NCI-H1417 (cell line): ENCODE results near the gene DCAF6.
"Not testable (repeated sequence)": the region's sequence is repeated elsewhere in the genome, so short reads cannot be mapped to it uniquely, and the experiment has no call there.

Experiments
- DNase-seq, 3 experiments: peaks; one replicate each; lab custom pipeline; 2025; lab: John Stamatoyannopoulos, UW

DCAF6 gene, protein sequence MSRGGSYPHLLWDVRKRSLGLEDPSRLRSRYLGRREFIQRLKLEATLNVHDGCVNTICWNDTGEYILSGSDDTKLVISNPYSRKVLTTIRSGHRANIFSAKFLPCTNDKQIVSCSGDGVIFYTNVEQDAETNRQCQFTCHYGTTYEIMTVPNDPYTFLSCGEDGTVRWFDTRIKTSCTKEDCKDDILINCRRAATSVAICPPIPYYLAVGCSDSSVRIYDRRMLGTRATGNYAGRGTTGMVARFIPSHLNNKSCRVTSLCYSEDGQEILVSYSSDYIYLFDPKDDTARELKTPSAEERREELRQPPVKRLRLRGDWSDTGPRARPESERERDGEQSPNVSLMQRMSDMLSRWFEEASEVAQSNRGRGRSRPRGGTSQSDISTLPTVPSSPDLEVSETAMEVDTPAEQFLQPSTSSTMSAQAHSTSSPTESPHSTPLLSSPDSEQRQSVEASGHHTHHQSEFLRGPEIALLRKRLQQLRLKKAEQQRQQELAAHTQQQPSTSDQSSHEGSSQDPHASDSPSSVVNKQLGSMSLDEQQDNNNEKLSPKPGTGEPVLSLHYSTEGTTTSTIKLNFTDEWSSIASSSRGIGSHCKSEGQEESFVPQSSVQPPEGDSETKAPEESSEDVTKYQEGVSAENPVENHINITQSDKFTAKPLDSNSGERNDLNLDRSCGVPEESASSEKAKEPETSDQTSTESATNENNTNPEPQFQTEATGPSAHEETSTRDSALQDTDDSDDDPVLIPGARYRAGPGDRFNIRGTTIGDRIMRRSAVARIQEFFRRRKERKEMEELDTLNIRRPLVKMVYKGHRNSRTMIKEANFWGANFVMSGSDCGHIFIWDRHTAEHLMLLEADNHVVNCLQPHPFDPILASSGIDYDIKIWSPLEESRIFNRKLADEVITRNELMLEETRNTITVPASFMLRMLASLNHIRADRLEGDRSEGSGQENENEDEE

DNA sequence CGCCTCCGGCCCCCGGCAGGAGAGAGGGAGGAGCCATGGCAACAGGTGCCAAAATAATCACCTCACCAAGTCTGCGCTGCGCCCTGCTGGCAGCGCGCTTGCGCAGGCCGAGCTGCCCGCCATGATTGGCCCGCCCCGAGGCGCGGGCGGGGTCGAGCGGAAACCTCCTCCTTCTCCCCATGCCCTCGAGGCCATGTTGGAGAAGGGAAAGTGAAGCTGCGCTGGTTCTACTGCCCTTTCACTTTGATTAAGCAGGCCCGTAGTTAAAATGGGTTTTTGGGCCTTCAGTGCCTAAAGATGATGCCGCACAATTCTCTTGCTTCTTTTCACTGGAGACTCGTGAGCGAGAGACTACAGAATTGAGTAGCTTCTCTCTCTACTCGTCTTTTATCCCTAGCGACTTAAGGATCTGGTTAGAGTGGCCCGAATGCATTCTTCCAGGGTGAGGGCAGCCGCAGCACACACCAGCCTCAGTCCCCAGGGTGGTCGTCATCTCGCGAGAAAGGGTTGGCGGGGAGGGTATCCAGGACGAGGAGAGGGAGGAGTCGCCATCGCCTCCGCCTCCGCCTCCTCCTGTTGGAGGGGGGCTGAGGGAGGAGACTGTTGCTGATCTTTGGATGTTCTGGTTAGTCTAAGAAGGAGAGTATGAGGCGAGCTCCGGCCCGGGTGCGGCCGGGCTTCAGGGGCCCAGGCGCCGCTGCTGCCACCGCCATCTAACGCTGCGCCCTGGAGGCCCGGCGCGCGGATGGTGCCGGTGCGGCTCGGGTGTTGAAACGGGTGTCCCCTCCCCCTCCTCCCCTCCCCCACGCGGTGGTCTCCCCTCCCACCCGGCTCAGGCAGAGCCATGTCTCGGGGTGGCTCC, at the start of gene DCAF6:
Gene DCAF6, plus strand, starts transcription at position 616 of the 862 bp plus-strand sequence. Its CDS starts 229 bp downstream, at position 845.
- DNase-seq = peak; percentile 99 to 100 (median 100)

DNA sequence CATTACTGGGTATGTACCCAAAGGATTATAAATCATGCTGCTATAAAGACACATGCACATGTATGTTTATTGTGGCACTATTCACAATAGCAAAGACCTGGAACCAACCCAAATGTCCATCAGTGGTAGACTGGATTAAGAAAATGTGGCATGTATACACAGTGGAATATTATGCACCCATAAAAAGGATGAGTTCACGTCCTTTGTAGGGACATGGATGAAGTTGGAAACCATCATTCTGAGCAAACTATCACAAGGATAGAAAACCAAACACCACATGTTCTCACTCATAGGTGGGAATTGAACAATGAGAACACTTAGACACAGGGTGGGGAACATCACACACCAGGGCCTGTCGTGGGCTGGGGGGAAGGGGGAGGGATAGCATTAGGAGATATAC, 49.3 kb upstream of the DCAF6 start:
- DNase-seq = not testable (repeated sequence)

DNA sequence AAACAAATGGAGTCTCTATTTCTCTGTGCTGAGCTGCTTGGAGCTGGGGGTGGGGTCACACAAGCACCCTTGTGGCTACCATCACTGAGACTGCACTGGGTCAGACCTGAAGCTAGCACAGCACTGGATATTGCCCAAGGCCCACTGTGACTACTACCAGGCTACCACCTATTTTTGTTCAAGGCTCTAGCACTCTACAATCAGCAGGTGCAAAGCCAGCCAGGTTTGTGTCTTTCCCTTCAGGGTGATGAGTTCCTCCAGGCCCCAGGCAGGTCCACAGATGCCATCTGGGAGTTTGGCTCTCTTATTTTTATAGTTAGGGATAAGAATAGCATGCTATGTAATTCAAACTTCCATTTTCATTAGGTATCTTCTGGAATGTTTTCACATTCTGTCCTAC, 46.1 kb upstream of the DCAF6 start:
- DNase-seq = no peak

DNA sequence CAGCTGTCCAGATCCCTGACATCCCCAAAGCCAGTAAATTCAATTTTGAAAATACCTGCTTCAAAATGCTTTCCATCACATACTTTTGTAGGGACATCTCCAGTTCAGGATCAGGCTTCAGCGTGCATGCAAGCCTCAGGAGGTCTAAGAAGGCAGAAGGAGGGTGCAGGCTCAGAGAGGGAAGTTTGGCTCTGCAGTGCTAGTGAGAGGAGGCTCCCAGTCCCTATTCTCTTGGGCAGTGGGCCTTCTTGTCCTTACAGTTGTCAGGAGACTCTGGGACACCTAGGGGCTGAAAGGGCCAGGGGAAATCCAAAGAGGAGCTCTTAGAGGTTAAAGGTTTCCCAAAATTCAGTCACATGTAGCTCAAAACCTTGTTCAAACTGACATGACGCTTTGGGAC, 42.7 kb upstream of the DCAF6 start:
- no peak for DNase-seq

DNA sequence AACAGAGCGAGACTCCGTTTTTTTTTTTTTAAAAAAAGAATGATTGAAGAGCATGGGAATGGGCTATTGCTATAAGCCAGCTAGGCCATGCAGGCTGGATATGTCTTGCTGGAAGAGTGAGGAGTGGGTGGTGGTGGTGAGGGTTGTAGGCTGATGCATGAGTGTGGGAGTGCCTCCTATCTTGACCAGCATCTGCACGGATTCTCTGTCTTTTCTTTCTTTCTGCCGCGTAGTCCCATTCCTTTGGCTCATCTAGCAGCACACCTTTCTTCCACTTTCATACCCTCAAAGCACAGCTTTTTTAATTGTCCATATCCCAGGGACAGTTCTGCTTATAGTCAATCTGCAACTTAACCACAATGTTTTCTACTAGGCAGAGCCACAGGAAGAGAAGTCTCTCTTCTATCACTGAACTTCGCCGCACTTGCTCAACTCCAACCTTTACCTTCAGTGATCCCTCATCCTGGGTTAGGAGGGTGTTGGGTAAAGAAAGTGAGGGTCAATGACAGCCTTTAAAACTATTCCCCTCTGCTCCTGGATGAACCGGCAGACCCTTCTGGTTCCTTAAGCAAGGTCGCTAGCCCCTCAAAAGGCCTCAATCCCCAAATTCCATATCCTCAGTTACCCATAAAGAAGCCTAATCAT, 37.8 kb upstream of the DCAF6 start:
- DNase-seq = no peak

DNA sequence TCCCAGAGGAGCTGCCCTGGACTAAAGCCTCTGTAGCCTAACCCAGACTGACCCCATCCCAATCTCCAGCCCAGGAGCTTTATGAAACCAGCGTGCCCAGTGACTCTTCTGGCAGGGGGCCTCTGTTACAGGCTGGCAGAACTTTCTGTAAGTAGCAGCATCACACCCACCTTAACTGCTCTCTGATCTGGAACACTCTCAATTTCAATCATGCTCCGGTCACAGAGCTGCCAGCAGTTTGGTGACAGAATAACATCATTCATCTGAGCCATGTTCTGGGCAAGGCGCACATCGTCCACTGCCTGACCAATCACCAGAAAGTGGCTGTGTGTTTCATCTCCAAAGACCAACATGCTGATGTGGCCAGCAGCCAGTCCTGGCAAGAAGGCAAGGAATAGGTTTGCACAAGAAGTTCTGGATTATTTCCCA, 37.2 kb upstream of the DCAF6 start:
- DNase-seq = no peak

DNA sequence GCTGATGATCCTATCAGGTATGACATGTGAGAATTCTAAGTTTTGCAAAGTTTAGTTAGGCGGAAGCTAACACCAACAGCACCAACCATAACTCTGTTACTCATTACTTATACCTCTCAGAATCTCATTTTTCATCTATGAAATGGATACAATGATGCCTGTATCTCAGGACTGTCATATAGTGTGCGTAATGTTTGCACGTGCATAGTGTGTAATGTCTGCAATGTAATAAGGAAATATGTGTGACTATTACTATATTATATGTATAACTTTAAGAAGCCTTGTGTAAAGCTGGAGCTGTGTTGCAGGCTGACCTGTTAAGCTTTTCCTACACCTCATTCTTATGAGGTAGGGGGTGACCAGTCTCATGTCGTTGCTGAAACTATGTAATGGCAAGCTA, 35.6 kb upstream of the DCAF6 start:
- DNase-seq = no peak

DNA sequence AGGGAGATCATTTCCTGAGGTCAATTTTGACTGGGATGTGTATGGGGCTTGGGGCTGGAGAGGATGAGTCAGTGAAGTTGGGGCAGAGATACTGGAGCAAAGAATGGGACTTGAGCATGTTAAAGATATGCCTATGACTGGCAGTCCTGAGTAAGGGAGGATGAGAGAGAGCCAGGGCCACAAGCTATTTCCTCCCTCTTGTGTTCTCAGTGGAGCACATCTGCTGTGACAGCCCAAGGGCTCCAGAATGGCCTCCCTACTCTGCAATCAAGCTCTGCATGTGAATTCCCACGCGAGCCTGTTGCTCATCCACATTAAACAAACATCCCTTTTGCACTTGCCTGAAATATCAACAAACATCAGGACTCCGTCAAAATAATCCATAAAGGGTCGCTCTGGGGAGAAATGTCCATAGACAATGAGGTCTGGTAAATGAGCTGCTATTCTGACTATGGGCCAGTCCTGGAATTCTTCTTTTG, 31.8 kb upstream of the DCAF6 start:
- DNase-seq = peak in 2 of 3 experiments; percentile 24 to 93

DNA sequence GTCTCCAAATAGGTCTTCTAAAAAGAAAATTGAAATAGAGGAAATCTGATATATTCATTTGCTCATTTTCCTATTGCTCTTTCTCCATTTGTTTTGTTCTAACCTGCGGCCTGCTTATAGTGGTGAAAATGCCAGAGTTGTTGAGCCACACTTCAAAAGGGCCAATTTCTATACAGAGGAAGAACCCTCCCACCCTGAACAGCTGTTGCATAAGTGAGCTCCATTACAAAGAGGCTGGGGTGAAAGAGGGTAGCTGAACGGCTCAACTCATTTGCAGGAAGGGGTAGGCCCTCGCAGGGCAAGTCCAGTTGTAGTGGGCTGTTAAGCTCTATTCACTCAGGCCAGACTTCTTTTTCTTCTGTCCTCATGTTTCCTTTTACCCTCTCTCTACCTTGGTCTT, 31.3 kb upstream of the DCAF6 start:
- DNase-seq = peak in 2 of 3 experiments; percentile 24 to 58

DNA sequence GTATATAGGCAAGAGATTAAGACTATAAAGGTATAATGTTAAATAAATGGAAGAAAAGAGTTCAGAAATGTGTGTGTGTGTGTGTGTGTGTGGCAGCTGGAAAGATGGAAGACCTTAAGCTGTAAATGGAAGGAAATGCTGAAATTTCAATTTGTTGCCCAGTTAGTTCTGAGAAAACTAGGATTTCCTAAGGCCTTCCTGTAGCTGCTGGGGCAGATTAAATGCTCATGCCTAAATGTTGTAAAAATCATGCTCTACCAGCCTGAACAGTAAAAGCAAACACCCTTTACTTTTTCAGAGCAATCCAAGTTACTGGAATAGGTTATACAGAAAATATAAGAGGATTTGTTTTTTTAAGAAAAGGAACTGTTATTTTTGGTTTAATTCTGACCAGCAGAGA, 30.8 kb upstream of the DCAF6 start:
- no peak for DNase-seq

DNA sequence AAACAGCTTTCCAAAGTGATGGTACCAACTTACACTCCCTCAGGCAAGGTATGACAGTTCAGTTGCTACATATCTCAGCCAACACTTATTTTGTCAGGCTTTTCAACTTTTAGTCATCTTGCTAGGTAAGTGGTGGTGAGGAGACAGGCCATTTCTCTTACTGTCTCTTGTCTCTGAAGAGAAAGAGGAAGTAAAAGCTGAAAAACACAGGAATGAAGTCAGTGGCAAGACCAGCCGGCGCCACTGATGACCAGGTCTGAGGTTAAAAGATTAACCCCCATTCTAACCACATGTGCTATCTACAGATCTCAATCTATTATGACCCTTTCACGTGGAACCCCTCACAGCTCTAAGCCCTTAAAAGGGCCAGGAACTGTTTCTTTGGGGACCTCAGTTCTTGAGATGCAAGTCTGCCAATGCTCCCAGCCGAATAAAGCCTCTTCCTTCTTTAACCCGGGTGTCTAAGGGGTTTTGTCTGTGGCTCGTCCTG, 26.7 kb upstream of the DCAF6 start:
- DNase-seq = no peak

DNA sequence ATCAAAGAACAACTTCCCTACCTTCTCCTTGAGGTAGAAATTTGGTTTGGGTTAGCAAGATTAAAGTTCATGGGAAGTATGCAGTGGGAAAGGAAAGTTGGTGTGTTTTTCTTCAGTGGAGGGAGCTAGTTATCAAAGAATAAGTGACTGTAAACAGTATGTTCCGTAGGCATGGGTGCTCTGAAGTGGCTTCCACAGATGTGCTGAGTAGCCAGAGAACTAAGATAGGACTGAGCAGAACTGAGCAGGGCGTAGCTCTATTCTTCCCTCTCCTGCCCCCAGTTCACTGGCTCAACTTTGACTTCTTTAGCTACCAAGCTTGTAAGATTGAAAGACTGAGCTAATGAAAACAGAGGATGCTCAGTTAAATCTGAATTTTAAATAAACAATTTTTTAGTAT, 26.0 kb upstream of the DCAF6 start:
- DNase-seq = no peak

DNA sequence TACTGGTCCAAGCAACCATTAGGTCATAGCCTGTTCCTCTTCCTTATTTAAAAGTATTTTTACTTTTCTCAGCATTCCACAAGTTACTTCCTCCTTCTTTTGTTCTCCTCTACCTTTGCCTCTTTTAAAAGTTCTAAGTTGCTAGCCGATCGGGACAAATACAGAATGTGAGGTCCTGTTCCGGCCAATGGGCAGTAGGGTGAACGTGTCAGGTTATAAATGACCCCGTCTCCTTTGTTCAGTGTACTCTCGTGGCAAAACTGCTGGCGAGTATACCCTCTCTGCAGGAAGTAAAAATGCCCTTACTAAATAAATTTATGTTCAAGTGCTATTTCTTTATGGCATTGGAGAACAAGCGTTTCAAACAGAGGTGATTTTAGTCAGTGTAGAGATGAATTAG, 25.1 kb upstream of the DCAF6 start:
- no peak for DNase-seq

DNA sequence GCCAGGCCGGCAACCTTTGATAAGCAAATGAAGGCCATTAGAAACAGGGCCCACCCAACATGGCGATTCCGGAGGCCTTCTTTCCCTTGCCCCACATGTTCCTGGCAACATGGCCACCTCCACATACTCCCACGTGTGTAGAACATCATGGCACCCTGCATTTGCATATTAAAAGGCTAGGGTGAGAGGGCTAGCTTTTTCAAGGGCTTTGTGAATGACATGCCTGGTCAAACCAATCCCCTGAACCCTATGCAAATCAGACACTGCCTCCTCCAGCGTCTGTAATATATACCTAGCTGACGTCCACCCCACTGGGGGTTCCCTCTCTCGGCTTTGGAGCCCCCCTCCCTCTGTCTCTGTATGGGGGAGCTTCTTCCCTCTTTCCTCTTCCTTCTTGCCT, 24.2 kb upstream of the DCAF6 start:
- no peak for DNase-seq

DNA sequence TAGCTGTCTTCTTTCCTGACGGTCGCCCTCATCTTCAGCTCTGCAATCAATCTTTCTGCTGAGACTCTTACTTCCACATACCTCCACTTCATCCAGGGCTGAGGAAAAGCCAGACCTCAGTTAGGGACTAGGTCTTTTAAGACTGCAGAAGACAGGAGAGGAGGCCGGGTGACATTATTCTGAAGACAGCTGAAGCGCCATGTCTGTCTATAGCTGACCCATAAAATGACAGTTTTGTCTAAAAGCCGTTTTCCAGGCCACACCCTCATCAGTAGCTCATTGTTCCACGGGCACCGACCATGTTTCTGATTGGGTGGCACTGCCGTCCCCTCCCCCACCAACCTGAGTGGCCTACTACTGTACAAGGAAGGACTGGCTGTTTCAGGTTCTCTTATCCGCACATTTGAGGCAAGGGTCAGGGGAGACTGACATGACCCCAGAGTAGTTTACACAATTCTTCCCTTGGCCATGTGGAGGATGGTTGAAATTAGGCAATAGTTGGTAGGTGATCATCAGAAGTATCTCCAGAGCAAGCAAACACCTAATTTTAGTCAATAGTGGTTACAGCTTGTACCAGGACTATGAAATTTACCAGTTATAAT, 22.5 kb upstream of the DCAF6 start, which contains the start of gene ADCY10:
Gene ADCY10, minus strand, starts transcription at position 240 of the 602 bp plus-strand sequence. CDS start 8,994 bp downstream, outside the sequence.
- no peak for DNase-seq

DNA sequence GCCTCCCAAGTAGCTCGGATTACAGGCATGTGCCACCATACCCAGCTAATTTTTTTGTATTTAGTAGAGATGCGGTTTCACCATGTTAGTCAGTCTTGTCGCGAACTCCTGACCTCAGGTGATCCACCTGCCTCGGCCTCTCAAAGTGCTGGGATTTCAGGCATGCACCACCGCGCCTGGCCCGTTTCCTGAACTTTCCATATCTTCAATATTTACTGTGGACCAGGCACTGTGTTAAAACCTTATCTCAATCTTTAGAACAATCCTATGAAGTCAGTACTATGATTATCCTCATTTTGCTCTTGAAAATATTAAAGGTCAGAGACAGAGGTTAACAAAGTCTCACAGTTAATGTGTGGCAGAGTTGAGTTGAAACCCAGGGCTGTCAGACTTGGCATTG, 20.9 kb upstream of the DCAF6 start:
- DNase-seq = no peak

DNA sequence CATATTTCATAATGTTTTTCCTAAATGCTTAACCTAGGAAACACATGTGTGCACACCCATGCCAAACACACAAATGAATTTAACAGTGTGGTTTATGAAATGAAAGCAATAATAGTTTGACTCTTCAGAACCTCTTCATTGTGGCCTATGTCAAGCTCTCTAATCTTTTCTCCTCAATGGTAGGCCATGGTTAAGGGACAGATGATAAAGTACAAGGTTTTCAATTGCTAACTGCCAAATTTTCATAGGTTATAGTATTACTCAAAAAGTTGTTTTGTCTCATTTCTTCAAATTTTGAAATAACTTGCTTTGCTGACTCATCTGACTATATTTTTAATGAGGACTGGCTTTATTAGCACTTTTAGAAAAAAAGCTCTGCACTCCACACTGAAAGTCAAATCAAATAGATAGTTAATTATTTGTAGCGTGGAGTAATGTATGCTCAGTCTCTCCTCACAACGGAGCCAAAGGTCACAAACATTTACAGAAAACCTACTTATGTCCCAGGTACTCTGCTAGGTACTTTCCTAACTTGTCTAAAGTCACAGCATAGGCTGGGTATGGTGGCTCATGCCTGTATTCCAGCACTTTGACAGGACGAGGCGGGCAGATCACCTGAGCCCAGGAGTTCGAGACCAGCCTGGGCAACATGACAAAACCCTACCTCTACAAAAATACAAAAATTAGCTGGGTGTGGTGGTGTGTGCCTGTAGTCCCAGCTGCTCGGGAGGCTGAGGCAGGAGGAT, 19.5 kb upstream of the DCAF6 start:
- no peak for DNase-seq

DNA sequence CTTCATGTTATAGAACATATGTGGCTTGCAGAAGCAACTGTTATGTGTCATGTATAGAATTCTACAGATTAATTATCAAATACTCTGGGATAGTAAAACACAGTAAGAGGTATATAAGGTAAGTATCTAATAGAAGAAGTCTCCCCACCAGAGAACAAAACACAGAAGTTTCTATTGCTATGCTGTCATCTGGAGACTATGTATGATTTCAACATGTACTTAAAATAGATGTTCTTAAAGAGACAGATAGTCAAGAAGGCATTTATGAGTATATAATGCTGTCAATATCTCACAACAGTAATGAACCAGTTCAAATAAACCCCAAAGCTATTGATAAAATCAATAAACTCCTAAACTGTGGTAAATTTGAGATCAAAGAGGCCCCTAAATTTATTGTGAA, 14.5 kb upstream of the DCAF6 start:
- DNase-seq = no peak

DNA sequence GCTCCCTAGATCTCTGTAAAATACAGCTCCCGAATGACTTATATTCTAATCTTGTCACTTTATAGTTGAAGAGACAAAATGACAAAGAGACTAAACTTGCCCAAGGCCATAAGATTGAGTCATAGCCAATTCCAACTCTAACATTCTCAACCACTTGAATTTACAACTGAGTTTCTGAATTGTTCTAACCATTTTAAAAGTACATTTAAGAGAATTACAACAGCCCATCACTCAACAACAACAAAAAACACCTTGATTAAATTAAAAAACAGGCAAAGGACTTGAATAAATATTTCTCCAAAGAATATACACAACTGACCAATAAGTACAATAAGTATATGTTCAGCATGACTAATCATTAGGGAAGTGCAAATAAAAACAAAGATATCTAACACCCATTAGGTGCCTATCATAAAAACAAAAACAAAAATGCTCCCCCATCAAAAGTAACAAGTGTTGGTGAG, 13.8 kb upstream of the DCAF6 start:
- no peak for DNase-seq
